SIG-M5 treated with dmso at 0.1 percent for 504 hours (cell line): ENCODE data around the gene CKS1B.
A peak's percentile ranks its signal among the peaks of the same experiment; 100 is the strongest.

Experiments
- DNase-seq: peaks from one replicate; lab custom pipeline; 2025; ENCODE audit not compliant: unreplicated experiment; lab: John Stamatoyannopoulos, UW

Gene CKS1B

GRCh38 chr1:154974102-154974807, at the start of gene CKS1B:
CKS1B (plus strand) TSS chr1:154974681; CDS start chr1:154974746, 65 bp downstream.
- DNase-seq: peak; percentile 100

DNA sequence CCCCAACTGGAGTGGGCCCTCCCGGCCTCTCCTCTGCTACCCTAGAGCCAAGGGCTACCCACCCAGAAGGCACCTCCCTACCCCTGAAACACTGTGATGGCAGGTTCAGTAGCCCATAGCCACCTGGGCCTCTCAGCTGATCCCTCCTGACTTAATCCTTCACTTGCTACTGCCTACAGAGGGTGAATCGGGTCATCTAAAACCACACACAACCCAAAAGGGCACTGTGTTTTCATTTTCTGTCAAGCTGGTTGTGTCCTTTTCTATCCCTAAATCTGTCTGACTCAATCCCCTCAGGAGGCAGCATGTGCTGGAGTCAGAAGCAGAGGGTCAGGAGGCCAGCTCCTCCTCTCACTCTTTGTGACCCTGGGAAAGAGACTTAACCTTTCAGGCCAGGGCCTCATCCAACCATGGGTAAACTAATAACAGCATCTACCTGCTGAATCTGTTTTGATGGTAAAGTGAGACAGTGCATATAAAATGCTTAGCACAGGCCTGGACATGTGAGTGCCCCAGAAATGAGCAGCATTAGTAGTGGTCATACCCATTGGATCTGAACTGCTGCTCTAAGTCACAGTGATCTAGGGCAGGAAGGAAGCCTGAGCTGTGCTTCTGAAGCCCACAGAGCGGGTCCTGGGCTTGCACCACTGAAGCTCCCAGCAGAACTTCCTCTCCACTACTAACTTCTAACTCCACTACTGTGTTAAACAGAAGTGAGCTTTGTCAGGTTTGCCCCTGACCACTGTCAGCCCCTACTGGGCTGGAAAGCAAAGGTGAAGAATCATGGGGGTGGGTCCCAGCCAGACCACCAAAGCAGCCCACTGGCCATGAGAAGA, 48.9 kb upstream of the CKS1B start:
- DNase-seq: no peak

DNA sequence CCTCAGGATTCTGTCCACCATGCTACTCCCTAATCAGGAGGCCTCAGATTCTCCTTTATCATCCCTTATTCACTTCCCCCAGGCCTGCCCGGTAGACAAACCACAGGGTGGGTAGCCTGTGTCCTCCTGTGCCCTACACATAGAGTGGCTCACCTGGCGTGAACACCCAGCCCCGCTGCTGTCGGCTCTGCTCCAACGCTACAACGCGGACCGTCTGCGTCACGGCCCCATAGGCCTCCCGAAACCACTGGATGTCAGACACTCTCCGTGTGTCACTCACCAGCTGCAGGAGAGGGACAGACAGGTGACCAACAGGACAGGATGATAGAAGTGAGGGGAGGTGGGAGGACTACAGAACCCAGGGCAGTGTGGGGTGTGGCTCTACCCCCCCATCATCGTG, 48.3 kb upstream of the CKS1B start:
- no peak for DNase-seq

GRCh38 chr1:154931940-154932487, 42.5 kb upstream of the CKS1B start:
- no peak for DNase-seq

DNA sequence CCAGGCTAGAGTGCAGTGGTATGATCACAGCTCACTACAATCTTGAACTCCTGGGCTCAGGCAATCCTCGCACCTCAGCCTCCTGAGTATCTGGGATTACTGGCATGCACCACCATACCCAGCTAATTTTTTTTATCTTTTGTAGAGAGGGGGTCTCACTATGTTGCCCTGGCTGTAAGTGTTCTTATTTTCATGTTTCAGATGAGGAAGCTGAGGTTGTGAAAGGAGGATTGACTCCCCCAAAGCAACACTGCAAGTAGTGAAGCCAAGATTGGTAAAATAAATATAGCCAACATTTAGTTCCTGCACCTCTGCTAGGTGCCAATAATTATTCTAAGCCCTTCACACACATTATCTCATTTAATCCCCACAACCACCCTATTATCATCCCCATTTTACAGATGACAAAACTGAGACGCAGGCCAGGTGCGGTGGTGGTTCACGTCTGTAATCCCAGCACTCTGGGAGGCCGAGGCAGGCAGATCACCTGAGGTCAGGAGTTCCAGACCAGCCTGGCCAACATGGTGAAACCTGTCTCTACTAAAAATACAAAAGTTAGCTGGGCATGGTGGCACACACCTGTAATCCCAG, 40.0 kb upstream of the CKS1B start:
- no peak for DNase-seq

GRCh38 chr1:154935749-154936554, 38.5 kb upstream of the CKS1B start:
- DNase-seq: no peak

GRCh38 chr1:154936555-154937084, 37.9 kb upstream of the CKS1B start, which contains the start of gene PMVK:
PMVK (minus strand) TSS chr1:154936719; CDS start chr1:154936685, 34 bp downstream.
- DNase-seq: peak; percentile 97

DNA sequence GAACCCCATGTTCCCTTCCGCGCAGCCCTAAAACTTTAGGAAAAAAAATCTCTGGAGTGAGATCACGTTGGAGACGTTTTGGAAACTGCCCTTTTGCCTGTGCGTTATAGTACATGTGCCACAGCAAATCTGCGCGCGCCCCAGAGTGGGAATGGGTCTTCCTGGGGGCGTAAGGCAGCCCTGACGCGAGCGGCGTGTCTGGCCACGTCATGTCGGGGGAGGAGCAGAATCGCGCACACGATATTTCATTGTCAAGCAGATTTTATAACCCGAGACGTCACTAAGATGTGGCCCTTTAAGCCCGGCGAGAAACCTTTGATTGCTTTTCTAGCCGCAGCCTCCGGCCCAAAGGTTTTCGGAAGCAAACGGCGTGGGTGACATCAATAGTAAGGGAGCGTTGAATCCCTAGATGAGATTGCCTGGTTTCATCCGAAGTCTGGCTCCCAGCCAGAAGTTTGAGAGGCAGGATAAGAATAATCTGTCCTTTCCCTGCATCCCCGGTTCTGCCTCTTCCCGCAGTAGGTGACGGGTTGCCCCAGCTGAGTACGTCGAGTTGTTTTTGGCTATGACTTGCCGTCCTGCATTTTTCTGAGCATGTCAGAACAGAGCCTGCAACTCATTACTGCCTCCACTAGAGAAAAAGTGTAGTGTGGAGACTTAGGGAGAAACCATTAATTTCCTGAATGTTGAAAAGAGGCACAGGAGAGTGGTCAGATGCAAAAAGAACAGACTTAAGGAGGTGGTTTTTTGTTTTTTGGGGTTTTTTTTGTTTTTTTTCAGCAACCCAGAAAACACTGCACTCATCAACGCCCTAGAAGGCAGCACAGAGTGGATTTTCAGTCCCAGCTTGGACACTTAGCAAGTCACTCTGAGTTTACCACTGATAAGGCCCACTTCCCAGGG, 37.1 kb upstream of the CKS1B start:
- DNase-seq: peak; percentile 95

GRCh38 chr1:154937988-154938386, 36.5 kb upstream of the CKS1B start:
- no peak for DNase-seq

DNA sequence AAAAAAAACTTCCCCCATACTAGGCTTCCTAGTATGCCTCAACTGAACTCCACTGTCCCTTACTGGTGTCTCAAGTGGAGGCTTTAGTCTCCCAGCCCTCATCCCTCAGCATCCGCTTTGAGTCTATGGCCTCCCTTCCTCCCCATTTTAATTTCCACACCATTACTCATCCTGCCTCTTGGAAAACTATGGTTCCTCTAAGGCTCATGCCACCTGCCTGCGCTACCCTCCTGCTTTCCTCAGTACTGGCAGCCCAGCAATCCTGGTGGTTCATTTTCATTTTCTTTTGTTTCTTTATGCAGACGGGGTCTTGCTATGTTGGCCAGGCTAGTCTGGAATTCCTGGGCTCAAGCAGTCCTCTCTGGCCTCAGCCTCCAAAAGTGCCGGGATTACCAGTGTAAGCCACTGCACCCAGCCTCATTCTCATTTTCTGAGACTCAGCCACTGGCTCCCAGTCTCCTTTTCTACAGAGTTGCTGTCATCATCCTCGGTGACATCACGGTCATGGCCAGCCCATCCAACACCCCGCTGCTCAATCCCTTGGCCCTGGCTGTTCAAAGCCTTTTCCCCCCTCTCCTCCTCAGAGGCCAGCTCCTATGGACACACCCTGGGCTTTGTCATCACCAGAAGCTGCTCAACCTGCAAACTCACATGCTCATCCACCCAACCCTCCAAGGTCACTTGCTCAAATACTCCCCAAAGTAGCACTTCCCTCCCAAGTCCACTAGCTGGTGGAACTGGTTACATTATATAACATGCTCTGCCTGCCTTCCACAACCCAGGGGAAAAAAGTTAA, 35.7 kb upstream of the CKS1B start:
- DNase-seq: peak; percentile 68

- DNase-seq: no peak
Observed at GRCh38 chr1:154940213-154940560, 34.3 kb upstream of the CKS1B start.

DNA sequence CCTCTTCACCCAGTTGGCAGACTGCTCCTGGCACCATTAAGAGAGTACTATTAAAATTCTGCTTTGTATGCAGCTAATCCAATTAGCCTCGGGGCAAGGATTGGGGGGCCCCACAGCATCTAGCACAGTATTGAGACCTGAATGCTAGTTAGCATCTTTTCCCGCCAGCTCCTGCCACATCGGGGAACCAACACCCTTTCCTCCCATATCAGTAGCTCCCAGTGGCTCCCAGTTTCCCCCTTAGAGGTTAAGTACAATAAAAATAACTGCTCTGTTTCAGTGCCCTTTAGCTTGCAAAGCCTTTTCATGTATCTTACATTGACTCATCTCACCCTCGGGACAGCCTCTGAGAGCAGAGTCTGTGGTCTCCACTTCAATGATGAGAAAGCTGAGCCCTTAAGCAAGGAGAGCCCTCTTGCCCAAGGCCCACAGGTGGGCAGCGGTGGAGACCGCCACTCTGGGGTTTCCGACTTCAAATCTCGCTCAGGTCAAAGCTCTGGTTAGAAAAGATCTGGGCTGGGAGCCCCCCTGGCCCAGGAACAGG, 33.8 kb upstream of the CKS1B start:
- DNase-seq: no peak

DNA sequence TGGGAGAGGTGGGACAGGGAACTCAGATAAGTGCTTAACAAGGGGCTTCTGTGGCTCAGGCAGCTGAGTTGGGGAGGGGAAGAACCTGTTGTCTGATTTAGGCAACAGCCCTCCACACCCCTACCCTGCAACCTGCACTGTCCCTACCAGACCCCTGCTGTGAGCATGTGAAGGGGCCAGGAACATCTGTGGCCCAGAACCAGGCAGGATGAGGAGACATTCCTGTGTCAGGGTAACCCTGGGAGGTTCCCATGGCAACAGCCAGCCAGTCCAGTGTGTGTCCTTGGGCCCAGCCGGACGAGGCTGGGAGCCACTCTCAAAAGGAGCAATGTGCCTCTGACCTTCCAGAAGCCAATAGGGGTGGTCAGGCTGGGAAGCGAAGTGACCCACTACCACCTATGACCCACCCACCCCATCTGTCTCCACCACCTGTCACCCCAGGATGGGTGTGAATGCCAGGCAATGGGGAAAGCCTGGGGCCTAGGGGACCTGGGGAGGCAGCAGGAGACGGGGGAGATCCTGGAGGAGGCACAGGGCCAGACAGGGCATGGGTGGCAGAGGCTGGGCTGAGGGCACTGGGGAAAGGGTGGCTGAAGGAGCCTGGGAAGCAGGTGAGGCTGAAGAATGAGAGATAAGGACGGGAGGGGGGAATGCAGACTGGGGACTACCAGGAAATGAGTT, 33.0 kb upstream of the CKS1B start:
- no peak for DNase-seq

DNA sequence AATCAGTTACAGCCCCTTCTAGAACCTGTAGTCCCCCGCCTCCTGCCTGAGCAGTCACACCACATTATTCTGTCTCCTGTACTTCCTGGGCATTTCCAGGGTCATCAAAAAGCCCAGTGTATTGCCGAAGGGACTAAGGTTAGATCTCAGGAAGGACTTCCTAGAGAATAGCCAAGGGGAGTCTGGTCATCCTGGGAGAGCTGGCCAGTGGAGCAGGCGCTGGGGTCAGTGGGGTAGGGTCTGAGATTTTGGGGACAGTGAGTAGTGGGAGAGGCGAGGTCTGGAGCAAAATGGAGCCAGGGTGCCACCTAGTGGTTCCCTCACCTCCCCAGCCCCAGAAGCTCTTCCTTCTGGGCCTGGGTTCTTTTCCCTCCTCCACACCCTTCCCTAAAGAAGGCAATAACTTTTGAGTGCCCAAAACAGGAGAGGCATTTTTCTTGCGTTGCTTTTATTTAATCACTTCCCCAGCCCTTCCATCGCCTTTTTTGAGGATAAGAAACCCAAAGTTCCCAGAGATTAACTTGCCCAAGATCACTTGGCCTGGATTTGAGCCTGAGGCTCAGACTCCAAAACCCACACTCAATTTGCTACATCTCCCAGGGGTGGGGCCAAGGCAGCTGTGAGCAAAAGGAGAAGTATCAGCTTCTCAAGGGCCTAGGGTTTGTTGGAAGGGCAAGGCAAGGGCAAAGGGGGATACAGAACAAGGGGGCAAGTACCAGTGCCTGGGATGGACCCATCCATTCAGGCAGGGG, 30.7 kb upstream of the CKS1B start:
- DNase-seq: peak; percentile 76

DNA sequence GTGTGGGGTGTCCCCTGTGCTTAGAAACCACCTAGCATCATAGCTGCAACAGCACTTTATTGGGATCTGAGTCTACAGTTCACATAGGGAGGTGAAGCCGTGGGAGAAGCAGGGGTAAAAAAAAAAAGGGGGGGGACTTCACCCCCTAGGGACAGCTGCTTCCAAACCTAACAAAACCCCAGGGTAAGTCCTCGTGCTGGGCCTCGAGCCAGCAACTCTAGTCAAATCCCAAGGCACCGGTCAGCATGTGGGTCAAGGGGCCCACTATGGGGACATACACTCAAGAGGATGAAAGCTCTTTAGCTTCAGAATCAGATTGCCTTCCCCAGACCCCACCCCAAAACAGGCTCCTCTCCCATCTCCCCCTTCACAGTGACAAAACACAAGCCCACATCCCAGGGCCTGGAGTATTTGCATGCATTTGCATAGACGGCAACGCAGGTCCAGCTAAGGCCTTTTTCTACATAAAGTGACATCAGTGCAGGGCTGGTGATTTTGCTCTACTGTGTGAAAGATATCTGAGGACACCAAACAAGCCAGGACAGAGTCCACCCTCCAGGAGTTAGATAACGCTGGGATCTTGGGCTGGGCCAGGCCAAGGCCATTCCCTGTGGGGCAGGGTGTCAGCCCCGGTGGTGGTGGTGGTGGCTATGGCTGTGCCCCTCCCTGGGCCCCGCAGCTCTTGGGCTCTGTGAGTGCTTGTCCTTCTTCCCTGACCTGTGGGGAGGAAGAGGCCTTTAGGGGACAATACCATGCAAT, 29.9 kb upstream of the CKS1B start:
- DNase-seq: no peak

GRCh38 chr1:154945160-154945961, 29.1 kb upstream of the CKS1B start:
- no peak for DNase-seq
